ENCODE results near the gene EML1.

The EML1 gene

GRCh38 chr14:99910337-99911309, 117.4 kb downstream of the EML1 start:
- DNase-seq (ENCODE audit: low read depth in 2 of 2), result peak; percentile 50 to 90
- TF ChIP-seq, protein P1, sequence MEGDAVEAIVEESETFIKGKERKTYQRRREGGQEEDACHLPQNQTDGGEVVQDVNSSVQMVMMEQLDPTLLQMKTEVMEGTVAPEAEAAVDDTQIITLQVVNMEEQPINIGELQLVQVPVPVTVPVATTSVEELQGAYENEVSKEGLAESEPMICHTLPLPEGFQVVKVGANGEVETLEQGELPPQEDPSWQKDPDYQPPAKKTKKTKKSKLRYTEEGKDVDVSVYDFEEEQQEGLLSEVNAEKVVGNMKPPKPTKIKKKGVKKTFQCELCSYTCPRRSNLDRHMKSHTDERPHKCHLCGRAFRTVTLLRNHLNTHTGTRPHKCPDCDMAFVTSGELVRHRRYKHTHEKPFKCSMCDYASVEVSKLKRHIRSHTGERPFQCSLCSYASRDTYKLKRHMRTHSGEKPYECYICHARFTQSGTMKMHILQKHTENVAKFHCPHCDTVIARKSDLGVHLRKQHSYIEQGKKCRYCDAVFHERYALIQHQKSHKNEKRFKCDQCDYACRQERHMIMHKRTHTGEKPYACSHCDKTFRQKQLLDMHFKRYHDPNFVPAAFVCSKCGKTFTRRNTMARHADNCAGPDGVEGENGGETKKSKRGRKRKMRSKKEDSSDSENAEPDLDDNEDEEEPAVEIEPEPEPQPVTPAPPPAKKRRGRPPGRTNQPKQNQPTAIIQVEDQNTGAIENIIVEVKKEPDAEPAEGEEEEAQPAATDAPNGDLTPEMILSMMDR (IDR thresholded peaks at IDR 0.05; ENCODE audit: low read depth, low read length), result no peak
- no peak overlapping the region for H3K4me3 ChIP-seq (replicated peaks in 1 of 2; ENCODE audit: low read depth in 2 of 2, low read length in 2 of 2)

GRCh38 chr14:99915305-99916090, 122.3 kb downstream of the EML1 start:
- TF ChIP-seq, protein P1 (IDR thresholded peaks at IDR 0.05; ENCODE audit: low read depth, low read length), result no peak
- H3K4me3 ChIP-seq (replicated peaks in 1 of 2; ENCODE audit: low read depth in 2 of 2, low read length in 2 of 2), result no peak overlapping the region
- no peak for DNase-seq (ENCODE audit: low read depth in 2 of 2)

DNA sequence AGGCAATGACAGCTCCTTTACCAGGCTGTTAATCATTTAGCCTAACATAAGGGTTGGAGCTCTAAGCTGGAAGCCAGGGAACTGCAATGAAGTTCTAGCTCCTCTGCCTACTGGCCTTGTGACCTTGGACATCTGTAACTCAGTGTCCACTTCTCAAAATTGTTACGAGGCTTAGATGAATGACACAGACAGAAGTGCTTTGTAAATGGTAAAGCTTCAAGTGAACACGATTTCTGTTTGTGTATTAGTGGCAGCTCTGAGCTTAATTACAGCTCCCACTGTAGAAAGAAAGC, 122.8 kb downstream of the EML1 start:
- H3K4me3 ChIP-seq (replicated peaks in 1 of 2; ENCODE audit: low read depth in 2 of 2, low read length in 2 of 2), result no peak overlapping the region
- TF ChIP-seq, protein P1 (IDR thresholded peaks at IDR 0.05; ENCODE audit: low read depth, low read length), result no peak
- no peak for DNase-seq (ENCODE audit: low read depth in 2 of 2)

GRCh38 chr14:99918781-99919180, 125.6 kb downstream of the EML1 start:
- DNase-seq (ENCODE audit: low read depth in 2 of 2), result no peak
- TF ChIP-seq, protein P1 (IDR thresholded peaks at IDR 0.05; ENCODE audit: low read depth, low read length), result no peak
- no peak overlapping the region for H3K4me3 ChIP-seq (replicated peaks in 1 of 2; ENCODE audit: low read depth in 2 of 2, low read length in 2 of 2)

DNA sequence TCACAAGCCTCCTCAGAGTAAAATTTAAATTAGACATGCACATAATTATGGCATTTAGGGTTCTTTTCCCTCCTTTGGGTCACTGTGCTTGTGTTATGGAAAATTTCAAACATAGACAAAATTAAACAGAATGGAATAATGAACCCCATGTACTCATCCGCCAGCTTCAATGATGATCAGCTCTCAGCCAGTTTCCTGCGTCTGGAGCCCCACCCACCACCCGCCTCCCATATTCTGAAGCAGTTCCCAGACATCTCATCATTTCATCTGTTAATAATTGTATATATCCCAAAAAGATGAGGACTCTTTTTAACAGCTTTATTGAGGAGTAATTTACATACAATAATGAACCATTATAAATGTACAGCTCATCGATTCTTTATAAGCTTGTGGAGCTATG, 128.2 kb downstream of the EML1 start:
- TF ChIP-seq, protein P1 (IDR thresholded peaks at IDR 0.05; ENCODE audit: low read depth, low read length), result no peak
- no peak overlapping the region for H3K4me3 ChIP-seq (replicated peaks in 1 of 2; ENCODE audit: low read depth in 2 of 2, low read length in 2 of 2)
- DNase-seq (ENCODE audit: low read depth in 2 of 2), result no peak

- no peak for DNase-seq (ENCODE audit: low read depth in 2 of 2)
Observed at GRCh38 chr14:99924379-99924778, 131.2 kb downstream of the EML1 start.

More at GRCh38 chr14:99924379-99924778, 131.2 kb downstream of the EML1 start:
- TF ChIP-seq, protein P1 (IDR thresholded peaks at IDR 0.05; ENCODE audit: low read depth, low read length), result no peak
- H3K4me3 ChIP-seq (replicated peaks in 1 of 2; ENCODE audit: low read depth in 2 of 2, low read length in 2 of 2), result no peak overlapping the region

Measured in cardiac fibroblast (primary cell).